NCI-H82 treated with DMSO at 0.1 percent for 48 hours (cell line): ENCODE results near the gene TLE2.
"Not testable (repeated sequence)": the region's sequence is repeated elsewhere in the genome, so short reads cannot be mapped to it uniquely, and the experiment has no call there.

Source experiments
- DNase-seq: peaks from one replicate; lab custom pipeline; 2025; ENCODE audit not compliant: unreplicated experiment; lab: John Stamatoyannopoulos, UW

Gene TLE2

GRCh38 chr19:2987797-2988196, 41.3 kb downstream of the TLE2 start:
- DNase-seq, result no peak

- DNase-seq, result no peak
Measured at GRCh38 chr19:2986951-2987524, 42.0 kb downstream of the TLE2 start.

- DNase-seq, result no peak
Measured at GRCh38 chr19:2984215-2984528, 44.9 kb downstream of the TLE2 start.

- DNase-seq, result peak; percentile 92
Measured at GRCh38 chr19:2983351-2984214, 45.5 kb downstream of the TLE2 start.

- no peak for DNase-seq
Measured at GRCh38 chr19:2982983-2983350, 46.1 kb downstream of the TLE2 start.

GRCh38 chr19:2982561-2982960, 46.5 kb downstream of the TLE2 start:
- no peak for DNase-seq

- DNase-seq, result no peak
Measured at GRCh38 chr19:2981898-2982297, 47.2 kb downstream of the TLE2 start.

GRCh38 chr19:2978772-2979171, 50.3 kb downstream of the TLE2 start:
- no peak for DNase-seq

GRCh38 chr19:2978166-2978767, 50.8 kb downstream of the TLE2 start:
- no peak for DNase-seq

- no peak for DNase-seq
Measured at GRCh38 chr19:2977746-2978138, 51.3 kb downstream of the TLE2 start.

GRCh38 chr19:2977001-2977745, 51.9 kb downstream of the TLE2 start, which contains the start of gene TLE6:
TSS of gene TLE6 (plus strand) at chr19:2977564. CDS start at chr19:2978234, 670 bp downstream.
- DNase-seq, result peak; percentile 81

GRCh38 chr19:2976609-2977000, 52.5 kb downstream of the TLE2 start:
- no peak for DNase-seq

- no peak for DNase-seq
Measured at GRCh38 chr19:2974342-2975041, 54.6 kb downstream of the TLE2 start.

- no peak for DNase-seq
Measured at GRCh38 chr19:2973229-2973628, 55.9 kb downstream of the TLE2 start.

- DNase-seq, result no peak
Measured at GRCh38 chr19:2970201-2970835, 58.8 kb downstream of the TLE2 start.

GRCh38 chr19:2969104-2969504, 60.0 kb downstream of the TLE2 start:
- DNase-seq, result peak; percentile 35

GRCh38 chr19:2967972-2968371, 61.1 kb downstream of the TLE2 start:
- DNase-seq, result no peak

- no peak for DNase-seq
Measured at GRCh38 chr19:2964874-2965273, 64.2 kb downstream of the TLE2 start.

GRCh38 chr19:2963631-2964030, 65.4 kb downstream of the TLE2 start:
- DNase-seq, result not testable (repeated sequence)

GRCh38 chr19:2963122-2963521, 66.0 kb downstream of the TLE2 start:
- DNase-seq, result no peak
